Measurements from ENCODE around the gene CEP295NL.

DNA sequence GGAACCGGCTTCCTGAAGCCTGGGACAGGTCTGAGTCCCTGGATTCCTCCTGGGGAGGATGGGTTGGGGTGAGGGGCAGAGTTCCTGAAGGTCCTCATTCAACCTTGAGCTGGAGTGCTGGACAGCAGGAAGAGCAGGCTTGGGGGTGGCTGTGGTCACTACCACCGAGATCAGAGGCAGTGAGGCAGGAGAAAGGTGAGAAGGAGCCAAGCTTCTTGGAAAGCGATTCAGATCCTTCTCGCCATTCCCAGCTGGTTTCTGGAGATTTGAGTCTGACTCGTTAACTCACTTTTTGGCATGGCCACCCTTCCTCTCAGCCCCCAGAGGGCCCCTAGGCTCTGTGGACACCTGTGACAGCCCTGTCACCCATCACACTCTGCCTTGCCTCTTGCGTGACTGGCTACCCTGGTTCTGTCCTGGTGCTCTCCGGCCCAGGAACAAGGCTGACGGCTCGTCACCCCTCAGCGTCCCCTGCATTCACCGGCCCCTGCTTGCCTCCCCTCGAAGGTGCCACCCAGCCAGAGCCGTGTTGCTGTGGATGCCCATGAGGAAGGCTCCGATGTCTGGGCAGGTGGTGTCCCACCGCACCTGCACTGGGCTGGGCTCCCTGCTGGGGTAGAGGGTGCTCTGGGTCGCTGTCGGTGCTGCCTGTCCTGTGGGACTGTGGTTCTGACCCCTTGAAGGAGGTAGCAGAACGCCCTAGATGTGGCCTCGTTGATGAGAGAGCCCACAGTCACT lies 31.8 kb upstream of the CEP295NL start:
- no peak for TF ChIP-seq CTCF (IDR thresholded peaks at IDR 0.05)
- TF ChIP-seq POLR2A (IDR thresholded peaks at IDR 0.05): no peak
- no peak for TF ChIP-seq POLR2AphosphoS5 (IDR thresholded peaks at IDR 0.05)
- TF ChIP-seq EP300 (IDR thresholded peaks at IDR 0.05; ENCODE audit: low read depth): no peak
